GM21526 (cell line): Measurements from ENCODE around the gene WDFY2.
"Not testable (repeated sequence)": the region's sequence is repeated elsewhere in the genome, so short reads cannot be mapped to it uniquely, and the experiment has no call there.

Source experiments
- ATAC-seq: cut with Tn5 transposase; IDR thresholded peaks from one replicate; pipeline ENCODE4 v1.9.1; 2021; ENCODE audit warnings: moderate library complexity; ENCODE audit not compliant: unreplicated experiment, low FRiP score

WDFY2 gene

DNA sequence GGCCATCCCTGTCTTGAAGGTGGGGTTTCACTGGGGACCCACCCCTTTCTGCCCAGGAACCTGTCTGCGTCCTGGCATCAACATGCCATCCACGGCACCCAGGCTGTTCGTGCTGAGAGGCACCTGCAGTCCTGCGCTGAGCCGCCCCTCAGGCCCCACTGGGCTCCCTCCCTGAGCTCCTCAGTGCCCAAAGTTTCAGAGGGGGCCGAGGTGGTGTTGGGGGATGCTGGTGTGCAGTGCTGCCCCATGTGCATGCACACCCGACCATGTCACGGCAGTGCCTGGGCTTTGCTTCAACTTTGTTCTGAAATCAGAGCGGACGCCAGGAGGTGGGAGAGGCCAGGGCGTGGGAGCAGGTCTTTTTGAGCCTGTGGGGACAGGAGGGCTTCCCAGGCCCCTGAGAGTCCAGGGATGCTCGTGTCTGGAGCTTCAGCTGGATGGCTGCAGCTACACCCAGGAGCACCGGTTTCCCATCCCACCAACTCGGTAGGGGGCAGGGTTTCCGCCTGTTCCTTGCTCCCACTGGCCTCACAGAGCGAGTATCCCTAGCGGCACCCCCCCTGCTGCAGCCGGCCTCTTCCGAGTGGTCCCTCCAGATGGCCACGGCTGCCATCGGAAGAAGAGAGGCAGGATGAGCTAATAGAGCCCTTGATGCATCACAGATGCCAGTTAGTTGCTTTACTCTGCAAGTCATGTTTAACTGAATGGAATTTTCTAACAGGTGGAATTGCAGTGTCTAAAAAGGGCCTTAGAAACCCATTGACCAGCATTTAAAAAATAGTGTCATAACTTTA lies 44.0 kb downstream of the WDFY2 start:
- ATAC-seq, result no peak

DNA sequence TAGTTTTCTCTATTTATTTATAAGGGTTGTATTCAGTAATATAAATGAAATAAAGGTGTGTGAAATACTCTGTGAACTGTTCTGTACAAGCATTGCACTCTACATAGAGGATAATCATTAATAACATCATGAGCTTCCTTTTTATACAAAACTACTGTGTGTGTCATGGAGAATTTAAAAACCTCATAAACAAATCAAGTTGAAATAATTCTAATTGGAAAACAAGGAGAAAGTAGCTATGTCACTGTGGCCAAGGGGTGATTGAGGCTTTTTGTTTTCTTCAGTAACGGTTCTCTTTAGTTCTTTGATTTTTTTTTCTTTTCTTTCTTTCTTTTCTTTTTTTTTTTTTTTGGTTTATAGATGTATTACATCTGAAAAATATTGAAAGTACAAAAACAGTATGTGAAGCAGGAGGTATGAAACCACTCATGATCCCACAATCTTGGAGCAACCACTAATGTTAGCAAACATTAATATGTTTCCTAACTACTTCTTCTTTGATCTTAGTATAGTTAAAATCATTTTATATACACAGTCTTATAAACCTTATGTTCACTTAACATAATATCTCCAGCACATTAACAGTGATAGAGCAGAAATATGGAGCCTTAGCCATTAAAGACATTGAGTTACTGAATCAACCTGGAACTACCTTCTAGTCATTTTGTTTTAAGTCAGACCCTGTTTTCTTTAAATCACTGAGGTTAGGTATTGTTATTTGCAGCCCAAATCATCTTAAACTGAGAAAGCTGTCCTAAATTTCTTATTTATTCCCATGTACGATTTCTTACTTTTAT lies 45.4 kb downstream of the WDFY2 start:
- no peak for ATAC-seq

GRCh38 chr13:51630288-51630615 lies 46.0 kb downstream of the WDFY2 start:
- no peak for ATAC-seq

DNA sequence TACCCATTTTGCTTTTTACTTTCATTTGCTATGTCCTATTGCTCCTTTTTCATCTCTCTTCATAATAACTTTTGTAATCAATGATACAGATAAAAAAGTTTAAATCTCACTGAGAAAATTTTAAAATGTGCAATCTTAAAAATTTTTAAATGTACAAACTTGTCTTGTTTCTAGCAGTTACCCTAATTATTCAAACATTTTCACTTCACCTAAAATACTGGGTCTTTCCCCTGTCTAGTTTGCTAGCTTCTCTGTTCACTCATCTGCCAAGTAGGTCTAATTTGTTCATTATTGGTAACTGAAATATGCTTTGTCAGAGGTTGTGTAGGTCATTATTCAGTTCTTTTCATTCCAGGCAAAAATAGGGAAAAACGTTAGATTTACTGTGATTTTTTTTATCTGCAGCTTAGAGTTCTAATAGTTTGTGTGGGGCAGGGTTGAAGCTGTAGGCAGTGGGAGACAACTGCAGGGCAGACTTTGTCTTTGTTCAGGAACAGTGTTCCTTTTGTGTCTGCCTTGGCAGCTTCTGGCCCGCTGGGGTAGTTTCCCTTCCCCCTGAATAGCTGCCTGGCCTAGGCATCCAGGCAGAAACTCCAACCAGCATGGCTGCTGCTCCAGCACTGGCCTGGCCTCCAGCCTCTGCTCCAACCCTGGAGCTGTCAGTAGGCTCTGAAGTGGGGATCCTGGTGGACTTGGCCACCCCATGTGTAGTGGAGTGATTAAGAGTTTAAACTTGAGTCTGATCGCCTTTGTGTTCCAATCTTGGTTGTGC lies 48.5 kb downstream of the WDFY2 start:
- no peak for ATAC-seq

- ATAC-seq, result no peak
Observed at GRCh38 chr13:51635137-51635878, 51.0 kb downstream of the WDFY2 start.

GRCh38 chr13:51636349-51636890 lies 52.2 kb downstream of the WDFY2 start:
- no peak for ATAC-seq

- no peak for ATAC-seq
Observed at GRCh38 chr13:51637852-51638215, 53.6 kb downstream of the WDFY2 start.

GRCh38 chr13:51638216-51638871 lies 54.1 kb downstream of the WDFY2 start:
- no peak for ATAC-seq

GRCh38 chr13:51639171-51639570 lies 54.9 kb downstream of the WDFY2 start:
- no peak for ATAC-seq

DNA sequence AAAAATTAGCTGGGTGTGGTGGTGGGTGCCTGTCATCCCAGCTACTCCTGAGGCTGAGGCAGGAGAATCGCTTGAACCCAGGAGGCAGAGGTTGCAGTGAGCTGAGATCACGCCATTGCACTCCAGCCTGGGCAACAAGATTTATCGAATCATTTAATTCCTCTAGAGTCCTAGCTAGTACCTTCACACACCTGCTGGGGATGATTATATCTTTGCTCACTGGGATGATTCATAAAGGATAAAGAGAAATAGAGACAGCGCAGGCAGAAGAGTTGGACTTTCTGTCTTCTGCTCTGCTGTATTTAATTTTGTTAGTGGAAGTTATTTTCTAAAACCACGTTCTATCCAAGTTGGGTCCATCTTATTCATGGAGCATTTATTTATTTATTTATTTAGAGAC lies 56.4 kb downstream of the WDFY2 start:
- not testable (repeated sequence) for ATAC-seq

GRCh38 chr13:51643105-51643881 lies 59.0 kb downstream of the WDFY2 start:
- ATAC-seq, result no peak

DNA sequence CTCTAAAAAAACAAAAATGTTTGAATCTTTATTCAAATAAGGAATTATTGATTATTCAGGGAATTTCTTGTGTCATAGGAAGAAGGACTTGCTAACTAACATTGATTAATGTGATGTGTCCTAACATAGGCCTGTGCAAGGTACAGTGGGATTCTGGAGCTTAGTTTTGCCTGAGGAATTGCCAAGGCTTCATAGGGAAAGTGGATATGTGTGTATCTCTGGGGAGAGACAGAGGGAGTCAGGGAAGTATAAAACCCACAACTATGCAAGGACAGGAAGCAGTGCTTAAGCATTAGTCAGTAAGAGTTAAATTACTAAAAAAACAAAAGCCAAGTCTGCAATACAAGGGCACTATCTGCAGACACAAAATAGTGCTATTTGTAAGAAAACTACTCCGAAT lies 59.6 kb downstream of the WDFY2 start:
- ATAC-seq, result no peak

DNA sequence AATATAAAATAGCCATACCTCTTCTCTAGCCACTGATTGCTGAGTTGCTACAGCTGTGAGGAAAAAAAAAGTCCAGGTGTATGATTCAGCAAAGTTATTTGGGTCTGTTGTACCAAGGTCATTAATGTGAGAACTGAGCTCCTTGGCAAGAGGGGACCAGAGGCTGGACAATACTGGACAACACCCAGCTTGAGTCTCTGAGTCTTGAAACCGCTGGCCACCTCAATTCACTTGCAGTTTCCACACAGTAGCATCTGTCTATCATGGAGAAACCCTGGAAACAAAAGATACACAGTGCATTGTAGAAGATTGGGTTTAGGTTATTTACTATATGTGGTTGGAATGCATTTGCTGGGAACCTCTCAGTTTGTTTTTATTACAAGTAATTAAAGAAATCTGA lies 60.4 kb downstream of the WDFY2 start:
- ATAC-seq, result no peak

- ATAC-seq, result no peak
Observed at GRCh38 chr13:51645154-51645650, 60.9 kb downstream of the WDFY2 start.

- no peak for ATAC-seq
Observed at GRCh38 chr13:51645761-51646670, 61.8 kb downstream of the WDFY2 start.

DNA sequence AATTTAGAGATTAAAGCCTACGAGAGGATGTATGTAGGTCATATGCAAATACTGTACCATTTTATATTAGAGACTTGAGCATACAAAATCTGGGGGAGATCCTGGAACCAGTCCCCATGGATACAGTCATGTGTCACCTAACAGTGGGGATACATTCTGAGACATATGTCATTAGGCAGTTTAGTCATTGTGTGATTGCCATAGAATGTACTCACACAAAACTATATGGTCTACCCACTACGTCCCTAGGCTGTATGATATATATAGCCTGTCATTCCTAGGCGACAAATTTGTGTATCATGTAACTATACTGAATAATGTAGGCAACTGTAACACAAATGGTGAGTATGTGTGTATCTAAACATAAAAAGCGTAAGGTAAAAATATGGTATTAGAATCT lies 62.8 kb downstream of the WDFY2 start:
- no peak for ATAC-seq

DNA sequence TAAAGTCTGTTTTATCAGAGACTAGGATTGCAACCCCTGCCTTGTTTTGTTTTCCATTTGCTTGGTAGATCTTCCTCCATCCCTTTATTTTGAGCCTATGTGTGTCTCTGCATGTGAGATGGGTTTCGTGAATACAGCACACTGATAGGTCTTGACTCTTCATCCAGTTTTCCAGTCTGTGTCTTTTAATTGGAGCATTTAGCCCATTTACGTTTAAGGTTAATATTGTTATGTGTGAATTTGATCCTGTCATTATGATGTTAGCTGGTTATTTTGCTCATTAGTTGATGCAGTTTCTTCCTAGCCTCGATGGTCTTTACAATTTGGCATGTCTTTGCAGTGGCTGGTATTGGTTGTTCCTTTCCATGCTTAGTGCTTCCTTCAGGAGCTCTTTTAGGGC lies 67.9 kb downstream of the WDFY2 start:
- not testable (repeated sequence) for ATAC-seq
